Activated CD4-positive, alpha-beta T cell treated with anti-CD3 and anti-CD28 coated beads, Interleukin-2, Interleukin-4, amounts not matched to agents 100 ng/mL and 50 ng/mL, durations not matched to agents 16 hours and 8 hours (primary cell): ENCODE results near the gene SEMA3C.

Source experiments
- DNase-seq: peaks from one replicate; pipeline ENCODE4 v3.0.0-alpha.2; 2020; ENCODE audit warnings: low spot score

Gene SEMA3C

GRCh38 chr7:80823057-80823456, 95.8 kb downstream of the SEMA3C start:
- DNase-seq, result no peak

- no peak for DNase-seq
Measured at GRCh38 chr7:80821771-80822319, 97.0 kb downstream of the SEMA3C start.

GRCh38 chr7:80819503-80819902, 99.3 kb downstream of the SEMA3C start:
- no peak for DNase-seq

GRCh38 chr7:80818181-80818580, 100.7 kb downstream of the SEMA3C start:
- DNase-seq, result no peak

- no peak for DNase-seq
Measured at GRCh38 chr7:80816806-80817205, 102.0 kb downstream of the SEMA3C start.

GRCh38 chr7:80815733-80816132, 103.1 kb downstream of the SEMA3C start:
- DNase-seq, result no peak

- no peak for DNase-seq
Measured at GRCh38 chr7:80809545-80809944, 109.3 kb downstream of the SEMA3C start.

GRCh38 chr7:80807166-80807900, 111.5 kb downstream of the SEMA3C start:
- DNase-seq, result no peak

GRCh38 chr7:80806663-80807062, 112.2 kb downstream of the SEMA3C start:
- DNase-seq, result no peak

GRCh38 chr7:80804589-80804988, 114.3 kb downstream of the SEMA3C start:
- DNase-seq, result no peak

- no peak for DNase-seq
Measured at GRCh38 chr7:80802527-80802926, 116.3 kb downstream of the SEMA3C start.

- DNase-seq, result no peak
Measured at GRCh38 chr7:80794631-80795573, 123.9 kb downstream of the SEMA3C start.

GRCh38 chr7:80791509-80791929, 127.3 kb downstream of the SEMA3C start:
- DNase-seq, result no peak

GRCh38 chr7:80790877-80791276, 128.0 kb downstream of the SEMA3C start:
- no peak for DNase-seq

- DNase-seq, result no peak
Measured at GRCh38 chr7:80787721-80788120, 131.1 kb downstream of the SEMA3C start.

GRCh38 chr7:80785961-80786536, 132.8 kb downstream of the SEMA3C start:
- no peak for DNase-seq

- no peak for DNase-seq
Measured at GRCh38 chr7:80785276-80785675, 133.6 kb downstream of the SEMA3C start.

GRCh38 chr7:80783678-80784327, 135.0 kb downstream of the SEMA3C start:
- DNase-seq, result no peak

GRCh38 chr7:80783186-80783677, 135.6 kb downstream of the SEMA3C start:
- no peak for DNase-seq

GRCh38 chr7:80781561-80781979, 137.3 kb downstream of the SEMA3C start:
- no peak for DNase-seq

GRCh38 chr7:80781146-80781545, 137.7 kb downstream of the SEMA3C start:
- DNase-seq, result no peak

- DNase-seq, result no peak
Measured at GRCh38 chr7:80779456-80779855, 139.4 kb downstream of the SEMA3C start.
